Activated naive CD4-positive, alpha-beta T cell treated with anti-CD3 and anti-CD28 coated beads, Interleukin-2, amount 50 U/mL, for 16 hours (primary cell): ENCODE results near the gene RPP40.
"Not testable (repeated sequence)": the region's sequence is repeated elsewhere in the genome, so short reads cannot be mapped to it uniquely, and the experiment has no call there.

ENCODE experiments used
- DNase-seq: peaks from one replicate; pipeline ENCODE4 v3.0.0-alpha.2; 2020

RPP40 gene

DNA sequence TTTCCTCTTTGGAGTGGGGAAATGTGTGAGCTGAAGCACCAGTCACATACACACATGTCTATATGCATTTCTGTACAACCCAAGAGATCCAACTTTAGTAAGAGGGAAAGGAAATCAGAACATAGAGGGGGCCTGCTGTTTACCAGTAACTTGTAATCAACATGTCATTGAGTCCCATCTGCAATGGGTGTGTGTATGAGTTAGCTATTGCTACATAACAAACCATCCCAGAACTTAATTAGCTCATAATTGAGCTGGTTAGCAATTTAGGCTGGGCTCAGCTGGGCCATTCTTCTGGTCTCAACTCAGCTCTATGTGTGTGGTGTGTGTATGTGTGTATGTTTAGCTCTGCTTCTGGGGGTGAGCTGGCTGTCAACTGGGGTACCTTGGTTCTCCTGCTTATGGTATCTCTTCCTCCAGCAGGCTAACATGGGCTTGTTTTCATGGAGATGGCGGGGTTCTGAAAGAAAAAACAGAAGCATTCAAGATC, 10.3 kb upstream of the RPP40 start:
- DNase-seq, result no peak

DNA sequence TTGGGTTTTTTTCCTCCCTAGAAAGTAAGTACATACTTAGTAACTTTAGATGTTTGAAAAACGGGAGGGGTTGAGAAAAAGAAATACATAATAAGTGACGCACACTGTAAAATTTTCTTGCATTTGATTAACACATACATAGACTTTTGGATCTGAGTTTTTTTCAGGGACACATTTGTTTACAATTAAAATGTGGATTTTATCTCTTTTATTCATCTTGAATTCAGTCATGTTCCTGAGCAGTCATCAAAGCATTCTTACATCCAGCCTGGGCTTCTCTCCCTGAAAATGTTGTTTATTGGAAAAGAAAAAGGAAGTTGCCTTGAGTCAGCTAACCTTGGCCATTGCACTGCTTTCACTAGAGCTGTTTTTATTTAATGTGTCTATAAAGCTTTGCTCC, 8.7 kb upstream of the RPP40 start:
- no peak for DNase-seq

DNA sequence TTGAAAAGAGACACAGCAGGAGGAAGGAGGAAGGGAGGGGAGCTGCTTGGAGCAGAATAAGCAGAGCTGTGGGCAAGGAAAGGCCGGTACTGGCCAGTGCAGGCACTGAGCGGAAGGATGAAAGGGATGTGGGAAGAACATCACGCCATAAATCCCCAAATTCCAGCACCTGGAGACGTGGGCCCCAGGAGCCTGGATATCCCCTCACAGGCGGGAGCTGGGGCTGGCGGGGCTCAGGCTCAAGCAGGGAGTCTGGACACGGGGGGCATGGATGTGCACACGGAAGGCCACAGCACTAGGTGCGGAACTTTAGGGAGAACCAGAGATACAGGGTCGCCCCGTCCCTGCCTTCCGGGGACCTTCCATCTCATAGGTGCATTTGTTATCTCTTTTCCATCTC, 7.5 kb upstream of the RPP40 start:
- no peak for DNase-seq

DNA sequence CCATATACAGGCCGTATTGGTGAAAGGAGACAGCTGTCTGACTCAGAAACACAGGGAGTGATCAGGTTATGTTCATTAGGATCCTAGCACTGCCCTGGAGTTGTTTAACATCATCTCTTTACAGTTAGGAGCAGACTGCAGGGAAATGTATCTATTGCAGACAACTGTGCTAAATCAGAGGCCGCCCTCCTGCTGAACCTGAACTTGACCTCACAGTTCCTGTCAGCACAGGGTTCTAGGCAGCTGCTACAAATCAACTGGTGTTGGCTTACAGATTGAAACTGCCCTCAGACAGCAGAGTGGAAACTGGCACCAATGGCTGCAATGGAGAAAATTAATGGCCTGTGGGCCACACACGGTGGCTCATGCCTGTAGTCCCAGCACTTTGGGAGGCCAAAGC, 3.7 kb upstream of the RPP40 start:
- no peak for DNase-seq

- no peak for DNase-seq
Measured at GRCh38 chr6:5006222-5006621, 2.4 kb upstream of the RPP40 start.

GRCh38 chr6:5005038-5005433, 1.2 kb upstream of the RPP40 start:
- DNase-seq, result not testable (repeated sequence)

DNA sequence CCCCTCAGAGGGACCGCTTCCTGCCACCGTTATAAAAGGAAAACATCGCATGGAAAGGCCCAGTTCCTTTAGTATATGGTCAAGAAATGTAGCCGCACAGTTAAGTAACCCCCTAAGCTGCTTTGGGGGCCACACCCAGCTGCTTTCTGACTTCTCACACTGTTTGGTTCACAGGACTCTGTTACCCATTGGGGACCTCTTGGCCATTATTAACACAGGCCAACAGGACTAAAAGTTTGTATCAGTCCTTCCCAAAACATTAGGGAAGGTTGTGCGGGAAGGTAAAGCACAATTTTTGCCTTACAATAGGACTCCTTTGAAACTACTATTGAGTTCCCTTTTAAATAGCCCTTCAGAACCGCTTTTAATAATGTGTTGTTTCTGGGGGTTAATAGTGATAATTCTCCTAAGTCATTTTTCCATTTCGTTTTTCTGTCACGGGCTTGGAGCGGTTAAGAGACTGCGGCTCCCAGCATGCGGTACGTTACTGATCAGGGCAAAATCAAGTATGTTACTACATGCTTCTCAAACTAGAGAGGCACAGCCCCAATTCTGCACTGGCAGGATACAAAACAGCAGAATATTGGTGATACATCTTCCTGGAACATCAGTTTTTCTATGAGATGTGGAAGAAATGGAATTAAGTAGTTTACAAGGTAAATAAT, 668 bp upstream of the RPP40 start:
- DNase-seq, result no peak

GRCh38 chr6:4999586-4999985, 4.3 kb downstream of the RPP40 start:
- no peak for DNase-seq

GRCh38 chr6:4997862-4998261, 6.0 kb downstream of the RPP40 start:
- no peak for DNase-seq

DNA sequence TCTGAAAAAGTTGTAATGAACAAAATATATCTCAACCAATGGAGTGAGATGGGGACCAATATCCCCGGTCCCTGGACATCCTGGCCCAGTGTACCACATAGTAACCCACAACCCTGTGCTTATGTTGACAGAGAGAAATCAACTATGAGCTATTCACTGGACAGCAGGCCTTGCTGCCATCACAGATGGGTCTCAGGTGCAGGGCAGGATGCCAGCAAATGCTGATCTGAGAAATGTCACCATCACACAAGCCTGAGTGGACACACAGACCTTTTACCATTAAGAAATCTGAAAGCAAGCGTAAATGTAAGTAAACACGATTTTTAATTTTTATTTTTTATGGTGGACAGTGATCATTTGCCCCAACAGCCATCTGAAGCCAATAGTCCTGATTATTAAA, 9.1 kb downstream of the RPP40 start:
- no peak for DNase-seq

- DNase-seq, result no peak
Measured at GRCh38 chr6:4987432-4987831, 16.4 kb downstream of the RPP40 start.

DNA sequence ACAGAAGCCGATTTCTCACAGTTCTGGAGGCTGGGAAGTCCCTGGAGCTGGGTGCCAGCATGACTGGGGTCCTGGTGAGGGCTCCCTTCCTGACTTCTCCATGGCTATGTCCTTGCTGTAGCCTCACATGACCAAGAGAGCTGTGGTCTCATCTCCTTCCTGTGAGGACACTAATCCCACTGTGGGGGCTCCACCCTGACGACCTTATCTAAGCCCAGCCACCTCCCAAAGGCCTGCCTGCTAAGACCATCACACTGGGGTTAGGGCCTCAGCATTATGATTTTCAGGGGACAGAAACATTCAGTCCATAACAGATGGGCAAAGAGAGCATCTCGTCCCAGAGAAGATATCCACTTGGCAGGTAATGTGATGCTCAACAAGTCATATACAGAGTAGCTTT, 16.8 kb downstream of the RPP40 start:
- DNase-seq, result no peak

GRCh38 chr6:4983322-4983721, 20.5 kb downstream of the RPP40 start:
- no peak for DNase-seq

- DNase-seq, result no peak
Measured at GRCh38 chr6:4981761-4982160, 22.1 kb downstream of the RPP40 start.

GRCh38 chr6:4979426-4979825, 24.4 kb downstream of the RPP40 start:
- no peak for DNase-seq

- no peak for DNase-seq
Measured at GRCh38 chr6:4977468-4977867, 26.4 kb downstream of the RPP40 start.

GRCh38 chr6:4975506-4975905, 28.3 kb downstream of the RPP40 start:
- DNase-seq, result no peak

GRCh38 chr6:4974962-4975361, 28.9 kb downstream of the RPP40 start:
- DNase-seq, result no peak

GRCh38 chr6:4973982-4974745, 29.7 kb downstream of the RPP40 start:
- no peak for DNase-seq

DNA sequence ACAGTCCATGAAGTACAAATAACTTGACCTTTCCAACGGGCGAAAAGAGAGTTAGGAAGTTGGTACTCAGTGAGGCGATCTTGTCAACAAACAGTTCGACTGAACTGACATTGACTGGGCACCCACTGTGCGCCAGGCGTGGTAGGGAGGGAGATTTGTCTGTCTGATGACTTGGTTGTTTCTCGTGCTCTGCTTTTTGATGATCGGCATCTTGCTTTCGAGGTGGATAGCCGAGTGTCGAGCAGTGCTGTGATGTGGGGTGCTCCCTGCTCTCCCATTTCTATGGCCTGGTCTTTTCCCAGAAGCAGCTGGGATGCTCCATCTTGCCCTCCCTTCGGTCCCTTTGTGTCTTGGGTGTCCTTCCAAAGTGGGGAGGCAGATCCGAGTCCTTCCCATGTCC, 30.4 kb downstream of the RPP40 start:
- no peak for DNase-seq

GRCh38 chr6:4972438-4972837, 31.4 kb downstream of the RPP40 start:
- DNase-seq, result no peak

DNA sequence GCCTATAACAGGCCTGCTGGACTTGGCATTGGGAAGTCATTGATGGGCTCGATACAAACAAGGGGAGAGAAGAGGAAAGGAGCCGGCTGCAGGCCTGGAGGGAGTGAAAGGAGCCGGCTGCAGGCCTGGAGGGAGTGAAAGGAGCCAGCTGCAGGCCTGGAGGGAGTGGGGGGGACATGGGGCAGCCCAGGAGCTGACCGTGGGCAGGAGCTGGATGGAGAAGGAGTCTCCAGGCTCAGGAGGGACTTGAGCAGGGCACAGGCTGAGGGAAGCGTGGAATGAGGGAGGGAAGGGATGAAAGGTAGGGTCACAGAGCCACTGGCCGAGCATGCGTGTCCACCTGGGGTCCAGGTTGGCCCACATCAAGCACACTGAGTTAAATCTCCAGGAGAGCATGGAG, 32.0 kb downstream of the RPP40 start:
- DNase-seq, result no peak

DNA sequence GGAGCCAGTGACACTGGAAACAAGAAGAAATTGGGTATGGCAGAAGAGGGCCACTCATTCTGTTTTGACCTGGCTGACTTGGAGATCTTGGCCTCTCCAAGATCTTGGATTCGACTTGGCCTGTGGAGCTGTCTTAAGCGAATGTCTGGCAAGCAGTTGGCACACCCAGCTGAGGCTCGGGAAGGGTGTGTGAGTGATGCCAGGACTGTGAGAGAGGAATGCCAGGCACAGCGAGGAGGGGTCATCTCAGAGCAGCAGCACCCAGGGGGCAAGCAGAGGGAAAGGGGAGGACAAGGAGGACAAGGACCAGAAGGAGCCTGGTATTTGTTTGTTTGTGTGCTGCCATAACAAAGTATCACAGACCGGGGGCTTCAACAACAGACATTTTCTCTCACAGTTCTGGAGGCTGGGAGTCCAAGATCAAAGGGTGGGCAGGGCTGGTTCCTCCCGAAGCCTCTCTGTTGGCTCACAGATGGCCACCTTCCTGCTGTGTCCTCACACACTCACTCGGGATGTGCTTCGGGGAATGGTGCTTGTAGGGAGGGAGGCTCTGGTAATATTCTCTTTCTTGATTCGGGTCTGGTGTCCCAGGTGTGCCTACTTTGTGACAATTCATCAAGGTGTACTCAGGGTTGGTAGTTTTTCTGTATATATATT, 33.0 kb downstream of the RPP40 start:
- no peak for DNase-seq

DNA sequence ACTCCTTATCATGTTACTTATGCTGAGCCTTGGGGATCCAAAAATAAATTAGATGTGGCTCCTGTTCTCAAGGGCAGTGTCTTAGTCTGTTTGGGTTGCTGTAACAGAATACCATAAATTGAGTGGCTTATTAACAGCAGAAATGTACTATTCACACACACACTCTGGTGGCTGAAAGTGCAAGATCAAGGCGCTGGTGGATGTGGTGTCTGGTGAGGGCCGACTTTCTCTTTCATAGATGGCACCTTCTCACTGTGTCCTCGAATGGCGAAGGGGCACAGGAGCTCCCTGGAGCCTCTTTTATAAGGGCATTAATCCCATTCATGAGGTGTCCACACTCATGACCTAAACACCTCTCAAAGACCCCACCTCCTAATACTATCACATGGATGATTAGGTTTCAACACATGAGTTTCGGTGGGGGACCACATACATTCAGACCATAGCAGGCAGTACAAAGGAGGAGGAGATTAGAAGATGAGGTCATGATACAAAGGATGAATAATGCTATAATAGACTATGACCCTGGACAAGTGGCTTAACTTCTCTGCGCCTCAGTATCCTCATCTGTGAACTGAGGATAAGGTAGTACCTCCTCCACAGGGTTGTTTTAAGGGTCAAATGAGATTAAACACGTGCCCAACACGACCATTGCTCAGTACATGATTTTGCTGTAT, 34.1 kb downstream of the RPP40 start:
- DNase-seq, result no peak
